AG10803 (cell line): ENCODE data around the gene ZDHHC5.
"Not testable (repeated sequence)": the region's sequence is repeated elsewhere in the genome, so short reads cannot be mapped to it uniquely, and the experiment has no call there.

Experiments used
- DNase-seq: peaks from one replicate; pipeline ENCODE4 v3.0.0; 2010; ENCODE audit warnings: low read depth
- H3K4me3 ChIP-seq: 2 replicates; pipeline ENCODE4 v1.5.1; 2011; ENCODE audit warnings: mild to moderate bottlenecking, low read length, control low read depth
- TF ChIP-seq, protein P1 (sequence below): conservative IDR thresholded peaks from 2 replicates; pipeline ENCODE4 v1.5.1; 2011; ENCODE audit warnings: mild to moderate bottlenecking, low read length, control low read depth, inconsistent platforms

The ZDHHC5 gene

DNA sequence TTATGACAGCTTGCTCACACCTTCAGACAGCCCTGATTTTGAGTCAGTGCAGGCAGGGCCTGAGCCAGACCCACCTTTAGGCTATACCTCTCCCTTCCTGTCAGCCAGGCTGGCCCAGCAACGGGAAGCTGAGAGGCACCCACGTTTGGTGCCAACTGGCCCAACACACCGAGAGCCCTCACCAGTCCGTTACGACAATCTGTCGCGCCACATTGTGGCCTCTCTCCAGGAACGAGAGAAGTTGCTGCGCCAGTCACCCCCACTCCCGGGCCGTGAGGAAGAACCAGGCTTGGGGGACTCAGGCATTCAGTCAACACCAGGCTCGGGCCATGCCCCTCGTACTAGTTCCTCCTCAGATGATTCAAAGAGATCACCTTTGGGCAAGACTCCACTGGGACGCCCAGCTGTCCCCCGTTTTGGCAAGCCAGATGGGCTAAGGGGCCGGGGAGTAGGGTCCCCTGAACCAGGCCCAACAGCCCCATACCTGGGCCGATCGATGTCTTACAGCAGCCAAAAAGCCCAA lies 31.0 kb downstream of the ZDHHC5 start:
- TF ChIP-seq, protein P1, sequence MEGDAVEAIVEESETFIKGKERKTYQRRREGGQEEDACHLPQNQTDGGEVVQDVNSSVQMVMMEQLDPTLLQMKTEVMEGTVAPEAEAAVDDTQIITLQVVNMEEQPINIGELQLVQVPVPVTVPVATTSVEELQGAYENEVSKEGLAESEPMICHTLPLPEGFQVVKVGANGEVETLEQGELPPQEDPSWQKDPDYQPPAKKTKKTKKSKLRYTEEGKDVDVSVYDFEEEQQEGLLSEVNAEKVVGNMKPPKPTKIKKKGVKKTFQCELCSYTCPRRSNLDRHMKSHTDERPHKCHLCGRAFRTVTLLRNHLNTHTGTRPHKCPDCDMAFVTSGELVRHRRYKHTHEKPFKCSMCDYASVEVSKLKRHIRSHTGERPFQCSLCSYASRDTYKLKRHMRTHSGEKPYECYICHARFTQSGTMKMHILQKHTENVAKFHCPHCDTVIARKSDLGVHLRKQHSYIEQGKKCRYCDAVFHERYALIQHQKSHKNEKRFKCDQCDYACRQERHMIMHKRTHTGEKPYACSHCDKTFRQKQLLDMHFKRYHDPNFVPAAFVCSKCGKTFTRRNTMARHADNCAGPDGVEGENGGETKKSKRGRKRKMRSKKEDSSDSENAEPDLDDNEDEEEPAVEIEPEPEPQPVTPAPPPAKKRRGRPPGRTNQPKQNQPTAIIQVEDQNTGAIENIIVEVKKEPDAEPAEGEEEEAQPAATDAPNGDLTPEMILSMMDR: no peak
- DNase-seq: no peak
- H3K4me3 ChIP-seq: no peak overlapping the region

DNA sequence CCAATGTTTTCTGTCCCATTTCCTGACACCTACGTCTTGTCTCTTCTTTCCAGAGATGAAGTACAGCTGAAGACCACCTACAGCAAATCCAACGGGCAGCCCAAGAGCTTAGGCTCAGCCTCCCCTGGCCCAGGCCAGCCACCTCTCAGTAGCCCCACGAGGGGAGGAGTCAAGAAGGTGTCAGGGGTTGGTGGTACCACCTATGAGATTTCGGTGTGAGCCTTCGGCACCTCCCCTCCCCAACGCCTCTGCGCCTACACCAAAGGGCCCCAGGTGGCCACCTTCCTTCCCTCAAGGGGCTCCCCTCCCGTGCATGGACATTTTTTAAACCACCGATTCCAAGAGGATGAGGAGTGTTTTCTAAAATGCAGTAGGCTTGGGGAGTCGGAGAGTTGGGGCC lies 31.9 kb downstream of the ZDHHC5 start:
- DNase-seq: no peak
- TF ChIP-seq, protein P1: no peak
- H3K4me3 ChIP-seq: no peak overlapping the region

GRCh38 chr11:57700425-57700824 lies 32.5 kb downstream of the ZDHHC5 start:
- TF ChIP-seq, protein P1: no peak; the same call in 1 of the 2 replicates
- no peak for DNase-seq
- H3K4me3 ChIP-seq: no peak overlapping the region

GRCh38 chr11:57703341-57703740 lies 35.4 kb downstream of the ZDHHC5 start:
- no peak overlapping the region for H3K4me3 ChIP-seq
- no peak for DNase-seq
- TF ChIP-seq, protein P1: no peak

- no peak overlapping the region for H3K4me3 ChIP-seq
- TF ChIP-seq, protein P1: no peak
- no peak for DNase-seq
Measured at GRCh38 chr11:57704932-57705331, 37.0 kb downstream of the ZDHHC5 start.

GRCh38 chr11:57705432-57705831 lies 37.5 kb downstream of the ZDHHC5 start:
- not testable (repeated sequence) for H3K4me3 ChIP-seq, DNase-seq

DNA sequence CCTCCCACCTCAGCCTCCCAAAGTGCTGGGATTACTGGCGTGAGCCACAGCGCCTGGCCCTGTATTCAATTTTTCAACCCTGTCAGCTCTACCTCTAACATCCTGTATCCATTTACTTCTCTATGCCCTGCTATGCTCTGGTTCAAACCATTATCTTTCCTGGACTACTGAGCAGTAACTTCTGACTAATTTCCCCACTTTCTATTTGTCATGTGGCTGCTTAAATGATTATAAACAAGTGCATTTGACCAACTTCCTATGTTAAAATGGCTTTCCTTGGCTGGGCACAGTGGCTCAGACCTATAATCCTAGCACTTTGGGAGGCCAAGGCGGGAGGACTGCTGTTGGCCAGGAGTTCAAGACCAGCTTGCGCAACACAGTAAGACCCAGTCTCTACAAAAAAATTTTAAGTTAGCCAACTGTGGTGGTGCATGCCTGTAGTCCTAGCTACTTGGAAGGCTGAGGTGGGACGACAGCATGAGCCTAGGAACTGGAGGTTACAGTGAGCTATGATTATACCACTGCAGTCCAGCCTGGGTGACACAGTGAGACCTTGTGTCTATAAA lies 42.0 kb downstream of the ZDHHC5 start:
- DNase-seq: no peak
- TF ChIP-seq, protein P1: no peak
- H3K4me3 ChIP-seq: no peak overlapping the region
